Fibroblast of lung (primary cell): ENCODE results near the gene TPO. TPM values are rescaled to one million over a fixed set of nuclear protein-coding genes. Genes with fewer than 3 reads are reported as not detected.
"Not testable (repeated sequence)": the region's sequence is repeated elsewhere in the genome, so short reads cannot be mapped to it uniquely, and the experiment has no call there.

ENCODE experiments used
- DNase-seq, 2 donors: peaks; one replicate each; pipeline versions ENCODE4 v3.0.0 to v3.0.0-alpha.2; 2010; ENCODE audit warnings: low read depth in 2 of 2
- H2AFZ ChIP-seq: 2 replicates; pipeline ENCODE4 v1.5.1; 2012; ENCODE audit warnings: low read length, control low read depth, inconsistent platforms
- H3K27ac ChIP-seq: 2 replicates; pipeline ENCODE4 v1.5.1; 2011; ENCODE audit warnings: low read length, control low read depth; ENCODE audit not compliant: insufficient read depth
- H3K27me3 ChIP-seq: 2 replicates; pipeline ENCODE4 v1.5.1; 2011; ENCODE audit warnings: mild to moderate bottlenecking, low read length; ENCODE audit not compliant: control insufficient read depth, insufficient read depth
- H3K36me3 ChIP-seq: 2 replicates; pipeline ENCODE4 v1.5.1; 2011; ENCODE audit warnings: low read length; ENCODE audit not compliant: control insufficient read depth, insufficient read depth
- H3K4me1 ChIP-seq: 2 replicates; pipeline ENCODE4 v1.5.1; 2011; ENCODE audit warnings: low read length; ENCODE audit not compliant: control insufficient read depth, insufficient read depth; ENCODE audit errors: extremely low read depth
- H3K4me2 ChIP-seq: 2 replicates; pipeline ENCODE4 v1.5.1; 2011; ENCODE audit warnings: low read length, control low read depth; ENCODE audit not compliant: insufficient read depth; ENCODE audit errors: extremely low read depth
- H3K4me3 ChIP-seq, 4 experiments: fragments of 200-600 bp in 1 of 4; sonication (generic) in 1 of 4; replicated peaks in 1 of 4; 2 replicates each; pipeline ENCODE4 v1.5.1; 2011 to 2016; ENCODE audit warnings: low read length in 4 of 4, low read depth in 3 of 4, mild to moderate bottlenecking in 3 of 4, control low read depth in 2 of 4, inconsistent platforms in 1 of 4, mixed read lengths in 1 of 4; ENCODE audit not compliant: insufficient read depth in 1 of 4; ENCODE audit errors: control extremely low read depth in 1 of 4
- H3K79me2 ChIP-seq: 2 replicates; pipeline ENCODE4 v1.5.1; 2012; ENCODE audit warnings: mild to moderate bottlenecking, low read length, inconsistent platforms; ENCODE audit not compliant: control insufficient read depth, insufficient read depth
- H3K9ac ChIP-seq: 2 replicates; pipeline ENCODE4 v1.5.1; 2011; ENCODE audit warnings: mild to moderate bottlenecking, low read length, control low read depth; ENCODE audit not compliant: insufficient read depth
- H3K9me3 ChIP-seq: 2 replicates; pipeline ENCODE4 v1.5.1; 2012; ENCODE audit warnings: low read depth, low read length; ENCODE audit not compliant: control insufficient read depth, insufficient read depth
- H4K20me1 ChIP-seq: 2 replicates; pipeline ENCODE4 v1.5.1; 2011; ENCODE audit warnings: low read length; ENCODE audit not compliant: control insufficient read depth, insufficient read depth; ENCODE audit errors: extremely low read depth
- CTCF ChIP-seq, 2 donors: IDR thresholded peaks in 1 of 2; conservative IDR thresholded peaks in 1 of 2; 1 replicate in 1 of 2; 2 replicates in 1 of 2; pipeline ENCODE4 v1.5.1; 2011 to 2012; ENCODE audit warnings: low read length in 2 of 2, control low read depth in 1 of 2, inconsistent platforms in 1 of 2, low read depth in 1 of 2, mild to moderate bottlenecking in 1 of 2
- EZH2 ChIP-seq: IDR thresholded peaks from 2 replicates; pipeline ENCODE4 v1.5.1; 2012; ENCODE audit warnings: low read length, control low read depth, mild to moderate bottlenecking; ENCODE audit errors: missing control alignments
- polyA plus RNA-seq, 2 donors: library from polyadenylated mRNA; depleted of rRNA in 1 of 2; stranded (reverse) in 1 of 2; unstranded in 1 of 2; fragments of >200 nt; gene quantifications; 2 replicates each; pipeline ENCODE4 v1.2.1, GENCODE V29; 2011 to 2012; ENCODE audit warnings: missing spikeins in 1 of 2
- total RNA-seq: library from RNA; depleted of rRNA; stranded (reverse); fragments of >200 nt; gene quantifications from 2 replicates; pipeline ENCODE4 v1.2.1, GENCODE V29; 2014

Gene TPO
- total and polyA plus RNA-seq, 2 donors (not counting 1 experiment from before 2014, with no cell fraction given) = not detected

- no peak for DNase-seq
- TF ChIP-seq CTCF (conservative IDR thresholded peaks at IDR 0.05 in 1 of 2, IDR thresholded peaks at IDR 0.05 in 1 of 2; ENCODE audit: low read depth in 1 of 2, low read length in 2 of 2) (no peak), EZH2 (no peak)
- Histone ChIP-seq H4K20me1 (no peaks in the 10 kb centered on the region), H2AFZ (no peak overlapping the region), H3K79me2 (no peaks in the 10 kb centered on the region), H3K36me3 (no peaks in the 10 kb centered on the region), H3K4me2 (no peak overlapping the region), H3K27ac (no peak overlapping the region), H3K4me3 (no peak overlapping the region), H3K9me3 (no peaks in the 10 kb centered on the region), H3K4me1 (peaks cover 3% of the 10 kb centered on the region), H3K27me3 (no peaks in the 10 kb centered on the region), H3K9ac (no peak overlapping the region)
Observed at GRCh38 chr2:1571477-1572417, 158.5 kb downstream of the TPO start.

GRCh38 chr2:1572638-1573037 is 159.4 kb downstream of the TPO start:
- H3K27me3 ChIP-seq = no peaks in the 10 kb centered on the region
- no peaks in the 10 kb centered on the region for H4K20me1 ChIP-seq
- peaks cover 3% of the 10 kb centered on the region for H3K4me1 ChIP-seq
- TF ChIP-seq CTCF (conservative IDR thresholded peaks at IDR 0.05 in 1 of 2, IDR thresholded peaks at IDR 0.05 in 1 of 2; ENCODE audit: low read depth in 1 of 2, low read length in 2 of 2) (no peak), EZH2 (no peak)
- no peak overlapping the region for H3K4me2 ChIP-seq
- H3K36me3 ChIP-seq = no peaks in the 10 kb centered on the region
- no peak overlapping the region for H3K27ac ChIP-seq
- no peak overlapping the region for H2AFZ ChIP-seq
- no peak overlapping the region for H3K4me3 ChIP-seq
- peak; percentile 47 to 77 for DNase-seq
- no peaks in the 10 kb centered on the region for H3K79me2 ChIP-seq
- H3K9ac ChIP-seq = no peak overlapping the region
- H3K9me3 ChIP-seq = no peaks in the 10 kb centered on the region

- Histone ChIP-seq H3K27ac (no peak overlapping the region), H3K4me3 (no peak overlapping the region), H3K9me3 (no peaks in the 10 kb centered on the region), H2AFZ (no peak overlapping the region), H3K79me2 (no peaks in the 10 kb centered on the region), H3K27me3 (no peaks in the 10 kb centered on the region), H3K36me3 (no peaks in the 10 kb centered on the region), H3K4me2 (no peak overlapping the region), H3K4me1 (no peaks in the 10 kb centered on the region), H4K20me1 (no peaks in the 10 kb centered on the region), H3K9ac (no peak overlapping the region)
- TF ChIP-seq EZH2 = no peak
- no peak for TF ChIP-seq CTCF (conservative IDR thresholded peaks at IDR 0.05 in 1 of 2, IDR thresholded peaks at IDR 0.05 in 1 of 2; ENCODE audit: low read depth in 1 of 2, low read length in 2 of 2)
- DNase-seq = no peak
Observed at GRCh38 chr2:1577846-1578245, 164.6 kb downstream of the TPO start.

GRCh38 chr2:1581257-1581964 is 168.1 kb downstream of the TPO start:
- not testable (repeated sequence) for H3K79me2 ChIP-seq, H3K9me3 ChIP-seq, H3K27ac ChIP-seq, H3K27me3 ChIP-seq, H3K9ac ChIP-seq, H3K4me1 ChIP-seq, DNase-seq, H2AFZ ChIP-seq, H4K20me1 ChIP-seq, H3K4me3 ChIP-seq, H3K36me3 ChIP-seq, H3K4me2 ChIP-seq
